Measurements from ENCODE around the gene WDR37. TPM values are rescaled to one million over a fixed set of nuclear protein-coding genes. Genes with fewer than 3 reads are reported as not detected.
"Not testable (repeated sequence)": the region's sequence is repeated elsewhere in the genome, so short reads cannot be mapped to it uniquely, and the experiment has no call there.

The WDR37 gene
- total RNA-seq, 1 donor from 2014 or later: 8.5 TPM

- ATAC-seq (peak; percentile 44), DNase-seq (ENCODE audit: low spot score) (no peak)
Measured at GRCh38 chr10:1149793-1150637, 93.8 kb downstream of the WDR37 start.

- DNase-seq (ENCODE audit: low spot score): no peak
- ATAC-seq: no peak
Measured at GRCh38 chr10:1150638-1150955, 94.4 kb downstream of the WDR37 start.

GRCh38 chr10:1151076-1152033 is 95.2 kb downstream of the WDR37 start:
- DNase-seq (ENCODE audit: low spot score) (no peak), ATAC-seq (no peak)

- ATAC-seq (no peak), DNase-seq (ENCODE audit: low spot score) (no peak)
Measured at GRCh38 chr10:1152386-1153250, 96.4 kb downstream of the WDR37 start.

- DNase-seq (ENCODE audit: low spot score) (no peak), ATAC-seq (no peak)
Measured at GRCh38 chr10:1153251-1153763, 97.1 kb downstream of the WDR37 start.

GRCh38 chr10:1153805-1154351 is 97.7 kb downstream of the WDR37 start:
- DNase-seq (ENCODE audit: low spot score): no peak
- ATAC-seq: no peak

- DNase-seq (ENCODE audit: low spot score) (no peak), ATAC-seq (no peak)
Measured at GRCh38 chr10:1154531-1155295, 98.5 kb downstream of the WDR37 start.

GRCh38 chr10:1155791-1156615 is 99.8 kb downstream of the WDR37 start:
- ATAC-seq: no peak

GRCh38 chr10:1156616-1156886 is 100.4 kb downstream of the WDR37 start:
- no peak for ATAC-seq
- DNase-seq (ENCODE audit: low spot score): no peak

More at GRCh38 chr10:1155791-1156615, 99.8 kb downstream of the WDR37 start:
- no peak for DNase-seq (ENCODE audit: low spot score)

- ATAC-seq (no peak), DNase-seq (ENCODE audit: low spot score) (no peak)
Measured at GRCh38 chr10:1156921-1157614, 100.9 kb downstream of the WDR37 start.

- ATAC-seq: no peak
- DNase-seq (ENCODE audit: low spot score): no peak
Measured at GRCh38 chr10:1157615-1157933, 101.4 kb downstream of the WDR37 start.

- ATAC-seq: no peak
- no peak for DNase-seq (ENCODE audit: low spot score)
Measured at GRCh38 chr10:1158066-1158465, 101.9 kb downstream of the WDR37 start.

- DNase-seq (ENCODE audit: low spot score); ATAC-seq: not testable (repeated sequence)
Measured at GRCh38 chr10:1158536-1158935, 102.4 kb downstream of the WDR37 start.

GRCh38 chr10:1159131-1160061 is 103.2 kb downstream of the WDR37 start:
- ATAC-seq: no peak

GRCh38 chr10:1160561-1161314 is 104.6 kb downstream of the WDR37 start:
- DNase-seq (ENCODE audit: low spot score): peak; percentile 16

More at GRCh38 chr10:1159131-1160061, 103.2 kb downstream of the WDR37 start:
- peak; percentile 24 for DNase-seq (ENCODE audit: low spot score)

GRCh38 chr10:1161315-1161673 is 105.1 kb downstream of the WDR37 start:
- not testable (repeated sequence) for DNase-seq (ENCODE audit: low spot score); ATAC-seq

More at GRCh38 chr10:1160561-1161314, 104.6 kb downstream of the WDR37 start:
- no peak for ATAC-seq

Measured in left lobe of liver (tissue), 2 donors.